HK-2 (cell line): Measurements from ENCODE around the gene IL12RB1.

Experiments
- DNase-seq: peaks from one replicate; pipeline ENCODE4 v3.0.0-alpha.2; 2018; ENCODE audit not compliant: unreplicated experiment

The IL12RB1 gene

GRCh38 chr19:18086590-18087138 is at the start of gene IL12RB1:
Gene IL12RB1 (minus strand): TSS chr19:18086934. CDS start chr19:18086823, 111 bp downstream.
- DNase-seq = no peak

GRCh38 chr19:18135712-18136584 is 49.2 kb upstream of the IL12RB1 start:
- peak; percentile 66 for DNase-seq

GRCh38 chr19:18131841-18132596 is 45.3 kb upstream of the IL12RB1 start:
- no peak for DNase-seq

- DNase-seq = no peak
Measured at GRCh38 chr19:18130523-18131242, 43.9 kb upstream of the IL12RB1 start.

GRCh38 chr19:18128805-18129204 is 42.1 kb upstream of the IL12RB1 start:
- no peak for DNase-seq

GRCh38 chr19:18128044-18128443 is 41.3 kb upstream of the IL12RB1 start:
- DNase-seq = peak; percentile 27

GRCh38 chr19:18126097-18126496 is 39.4 kb upstream of the IL12RB1 start:
- DNase-seq = no peak

GRCh38 chr19:18123819-18124218 is 37.1 kb upstream of the IL12RB1 start:
- DNase-seq = no peak

- no peak for DNase-seq
Measured at GRCh38 chr19:18122860-18123795, 36.4 kb upstream of the IL12RB1 start.

- no peak for DNase-seq
Measured at GRCh38 chr19:18122424-18122823, 35.7 kb upstream of the IL12RB1 start.

- no peak for DNase-seq
Measured at GRCh38 chr19:18121166-18121565, 34.4 kb upstream of the IL12RB1 start.

- no peak for DNase-seq
Measured at GRCh38 chr19:18120127-18120526, 33.4 kb upstream of the IL12RB1 start.

GRCh38 chr19:18119717-18120105 is 33.0 kb upstream of the IL12RB1 start:
- DNase-seq = no peak

- no peak for DNase-seq
Measured at GRCh38 chr19:18119013-18119716, 32.4 kb upstream of the IL12RB1 start.

GRCh38 chr19:18118420-18119012 is 31.8 kb upstream of the IL12RB1 start:
- DNase-seq = no peak

GRCh38 chr19:18117692-18118378 is 31.1 kb upstream of the IL12RB1 start:
- DNase-seq = peak; percentile 90

- DNase-seq = no peak
Measured at GRCh38 chr19:18117364-18117691, 30.6 kb upstream of the IL12RB1 start.

- DNase-seq = no peak
Measured at GRCh38 chr19:18114483-18114882, 27.7 kb upstream of the IL12RB1 start.

- DNase-seq = no peak
Measured at GRCh38 chr19:18113827-18114226, 27.1 kb upstream of the IL12RB1 start.
